ENCODE results near the gene FRMD1.

- TF ChIP-seq GATA2 (IDR thresholded peaks at IDR 0.05; ENCODE audit: low read depth, low read length) = no peak
- TF ChIP-seq GATA3 (IDR thresholded peaks at IDR 0.05; ENCODE audit: low read depth, low read length) = no peak
Measured at GRCh38 chr6:168033791-168034190, 45.2 kb downstream of the FRMD1 start.

All from SH-SY5Y (cell line).